ENCODE data around the gene FGD2. TPM values are rescaled to one million over a fixed set of nuclear protein-coding genes. Genes with fewer than 3 reads are reported as not detected.

Gene FGD2
- total RNA-seq, 1 experiment from 2014 or later, result 0.10 TPM

- no peak for ATAC-seq
Measured at GRCh38 chr6:37061157-37061804, 55.8 kb downstream of the FGD2 start.

DNA sequence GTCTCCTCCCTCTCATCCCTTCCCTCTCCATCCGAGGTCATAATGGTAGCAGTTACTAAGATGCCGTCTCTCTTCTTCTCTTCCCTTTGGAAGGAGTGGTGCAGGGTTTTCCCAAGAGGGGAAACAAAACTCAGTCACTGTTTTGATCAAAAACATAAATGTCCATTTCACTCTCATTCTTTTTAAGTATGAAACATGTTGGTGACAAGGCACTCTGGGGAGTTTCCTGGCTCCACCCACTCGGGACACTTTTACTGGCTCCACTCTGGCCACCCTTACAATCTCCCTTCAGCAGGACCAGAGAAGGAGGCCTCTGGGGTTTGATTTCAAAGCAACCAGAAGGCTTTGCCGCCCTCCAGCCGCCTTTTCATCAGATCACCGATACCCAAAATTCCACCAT lies 57.0 kb downstream of the FGD2 start:
- H3K36me3 ChIP-seq (ENCODE audit: control insufficient read depth in 1 of 2, insufficient read depth in 2 of 2, low read length in 2 of 2), result no peaks in the 10 kb centered on the region
- no peak overlapping the region for H3K9ac ChIP-seq (ENCODE audit: low read length)
- CTCF ChIA-PET, result no interaction called here
- ATAC-seq (no peak), DNase-seq (ENCODE audit: low read depth, low spot score) (no peak)
- H3K9me2 ChIP-seq (ENCODE audit: insufficient read depth), result no peaks in the 10 kb centered on the region
- POLR2A ChIA-PET, result no interaction called here
- peaks cover 13 to 34% of the 10 kb centered on the region in 2 experiments for H3K4me1 ChIP-seq (ENCODE audit: control insufficient read depth in 1 of 2, insufficient read depth in 2 of 2, low read length in 2 of 2)
- H3K79me2 ChIP-seq (ENCODE audit: insufficient read depth, low read length), result no peaks in the 10 kb centered on the region
- H2AFZ ChIP-seq (ENCODE audit: low read depth, low read length, poor library complexity, severe bottlenecking), result no peak overlapping the region
- no peaks in the 10 kb centered on the region for H4K20me1 ChIP-seq (ENCODE audit: insufficient read depth)
- TF ChIP-seq, protein P1, sequence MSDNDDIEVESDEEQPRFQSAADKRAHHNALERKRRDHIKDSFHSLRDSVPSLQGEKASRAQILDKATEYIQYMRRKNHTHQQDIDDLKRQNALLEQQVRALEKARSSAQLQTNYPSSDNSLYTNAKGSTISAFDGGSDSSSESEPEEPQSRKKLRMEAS (IDR thresholded peaks at IDR 0.05), result no peak
- no peak for TF ChIP-seq ELF1 (IDR thresholded peaks at IDR 0.05; ENCODE audit: borderline replicate concordance, low read depth)
- no peak for TF ChIP-seq SIN3A (IDR thresholded peaks at IDR 0.05; ENCODE audit: low read depth)
- H3K4me2 ChIP-seq (ENCODE audit: low read length), result no peak overlapping the region
- no peaks in the 10 kb centered on the region for H3K9me3 ChIP-seq (ENCODE audit: control insufficient read depth in 1 of 2, insufficient read depth in 1 of 2, low read depth in 1 of 2, low read length in 2 of 2)
- RAD21 ChIA-PET (ENCODE audit: low non-redundant PET in 1 of 2, low total read pairs in 2 of 2, uncharacterized antibody in 2 of 2, unreplicated experiment in 2 of 2), result no interaction called here
- no peak overlapping the region for H3K27ac ChIP-seq (ENCODE audit: low read depth, low read length)
- BruUV-seq (replicated peaks), result no TSS peak
- intact Hi-C loops (cut with micrococcal nuclease), result no loop called here
- no peak overlapping the region for H3K4me3 ChIP-seq (replicated peaks in 1 of 2; ENCODE audit: low read depth in 1 of 2, low read length in 2 of 2)
- H3K27me3 ChIP-seq (ENCODE audit: insufficient read depth, low read length), result no peaks in the 10 kb centered on the region

More at GRCh38 chr6:37061157-37061804, 55.8 kb downstream of the FGD2 start:
- Histone ChIP-seq H2AFZ (ENCODE audit: low read depth, low read length, poor library complexity, severe bottlenecking) (no peak overlapping the region), H3K4me2 (ENCODE audit: low read length) (no peak overlapping the region), H3K36me3 (ENCODE audit: control insufficient read depth in 1 of 2, insufficient read depth in 2 of 2, low read length in 2 of 2) (no peaks in the 10 kb centered on the region), H3K79me2 (ENCODE audit: insufficient read depth, low read length) (no peaks in the 10 kb centered on the region), H3K9ac (ENCODE audit: low read length) (no peak overlapping the region), H3K9me2 (ENCODE audit: insufficient read depth) (no peaks in the 10 kb centered on the region), H3K4me1 (ENCODE audit: control insufficient read depth in 1 of 2, insufficient read depth in 2 of 2, low read length in 2 of 2) (peaks cover 24 to 45% of the 10 kb centered on the region in 2 experiments), H4K20me1 (ENCODE audit: insufficient read depth) (no peaks in the 10 kb centered on the region), H3K27me3 (ENCODE audit: insufficient read depth, low read length) (no peaks in the 10 kb centered on the region), H3K27ac (ENCODE audit: low read depth, low read length) (no peak overlapping the region), H3K9me3 (ENCODE audit: control insufficient read depth in 1 of 2, insufficient read depth in 1 of 2, low read depth in 1 of 2, low read length in 2 of 2) (no peaks in the 10 kb centered on the region), H3K4me3 (replicated peaks in 1 of 2; ENCODE audit: low read depth in 1 of 2, low read length in 2 of 2) (no peak overlapping the region)
- DNase-seq (ENCODE audit: low read depth, low spot score), result no peak
- intact Hi-C loops (cut with micrococcal nuclease), result no loop called here
- RAD21 ChIA-PET (ENCODE audit: low non-redundant PET in 1 of 2, low total read pairs in 2 of 2, uncharacterized antibody in 2 of 2, unreplicated experiment in 2 of 2), result no interaction called here
- CTCF ChIA-PET, result interaction anchor here (2.1 kb wide), 1 partner anchor 10 kb away, joined by 8 read pairs; no protein-coding TSS in a partner anchor
- POLR2A ChIA-PET, result no interaction called here
- TF ChIP-seq EGR1 (IDR thresholded peaks at IDR 0.05; ENCODE audit: low read depth) (no peak), CEBPB (IDR thresholded peaks at IDR 0.05; ENCODE audit: low read depth) (no peak), EZH2 (IDR thresholded peaks at IDR 0.05) (no peak), SP1 (IDR thresholded peaks at IDR 0.05; ENCODE audit: low read depth) (no peak), SIN3A (IDR thresholded peaks at IDR 0.05; ENCODE audit: low read depth) (no peak), POLR2AphosphoS5 (IDR thresholded peaks at IDR 0.05; ENCODE audit: low read depth, low read length) (no peak)
- TF ChIP-seq, protein P2, sequence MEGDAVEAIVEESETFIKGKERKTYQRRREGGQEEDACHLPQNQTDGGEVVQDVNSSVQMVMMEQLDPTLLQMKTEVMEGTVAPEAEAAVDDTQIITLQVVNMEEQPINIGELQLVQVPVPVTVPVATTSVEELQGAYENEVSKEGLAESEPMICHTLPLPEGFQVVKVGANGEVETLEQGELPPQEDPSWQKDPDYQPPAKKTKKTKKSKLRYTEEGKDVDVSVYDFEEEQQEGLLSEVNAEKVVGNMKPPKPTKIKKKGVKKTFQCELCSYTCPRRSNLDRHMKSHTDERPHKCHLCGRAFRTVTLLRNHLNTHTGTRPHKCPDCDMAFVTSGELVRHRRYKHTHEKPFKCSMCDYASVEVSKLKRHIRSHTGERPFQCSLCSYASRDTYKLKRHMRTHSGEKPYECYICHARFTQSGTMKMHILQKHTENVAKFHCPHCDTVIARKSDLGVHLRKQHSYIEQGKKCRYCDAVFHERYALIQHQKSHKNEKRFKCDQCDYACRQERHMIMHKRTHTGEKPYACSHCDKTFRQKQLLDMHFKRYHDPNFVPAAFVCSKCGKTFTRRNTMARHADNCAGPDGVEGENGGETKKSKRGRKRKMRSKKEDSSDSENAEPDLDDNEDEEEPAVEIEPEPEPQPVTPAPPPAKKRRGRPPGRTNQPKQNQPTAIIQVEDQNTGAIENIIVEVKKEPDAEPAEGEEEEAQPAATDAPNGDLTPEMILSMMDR (IDR thresholded peaks at IDR 0.05 in 2 of 3, conservative IDR thresholded peaks at IDR 0.05 in 1 of 3; ENCODE audit: borderline replicate concordance in 1 of 3, insufficient read depth in 1 of 3, low read depth in 2 of 3, low read length in 2 of 3), result no peak
- BruUV-seq (replicated peaks), result no TSS peak
